H1 (cell line): ENCODE measurements around the gene VWA1. TPM values are rescaled to one million over a fixed set of nuclear protein-coding genes. Genes with fewer than 3 reads are reported as not detected.

ENCODE experiments used
- CTCF ChIA-PET: fragments of 300-600 bp; sonication (Branson Sonifier 250); formaldehyde crosslinking; loops from one replicate; lab custom pipeline; 2021; ENCODE audit not compliant: partially characterized antibody; lab: Charles Lee
- POLR2A ChIA-PET: fragments of 300-600 bp; sonication (Branson Sonifier 250); formaldehyde crosslinking; loops from one replicate; lab custom pipeline; 2021; ENCODE audit warnings: inconsistent platforms; ENCODE audit not compliant: partially characterized antibody; lab: Charles Lee
- DNase-seq, 2 experiments: peaks; one replicate each; pipeline versions ENCODE4 v3.0.0 to v3.0.0-alpha.2; 2010 to 2022; ENCODE audit warnings: low spot score in 2 of 2, low read depth in 1 of 2, mixed read lengths in 1 of 2
- FAIRE-seq: peaks from 2 replicates; lab custom pipeline; 2011; peaks lifted over from hg19 to GRCh38; lab: Jason Lieb, UNC
- H2AFZ ChIP-seq: 2 replicates; pipeline ENCODE4 v1.8.1; 2012; ENCODE audit warnings: low read length, inconsistent platforms
- H2AK5ac ChIP-seq: 2 replicates; pipeline ENCODE4 v1.6.1; 2013; ENCODE audit warnings: low read depth, low read length
- H2BK120ac ChIP-seq: replicated peaks from 2 replicates; pipeline ENCODE3; 2013; ENCODE audit warnings: low read depth, low read length, inconsistent platforms
- H2BK12ac ChIP-seq: 2 replicates; pipeline ENCODE4 v1.6.1; 2013; ENCODE audit warnings: low read depth, low read length
- H2BK15ac ChIP-seq: 2 replicates; pipeline ENCODE4 v1.6.1; 2013; ENCODE audit warnings: low read length
- H2BK20ac ChIP-seq: 2 replicates; pipeline ENCODE4 v1.6.1; 2013; ENCODE audit warnings: low read length
- H2BK5ac ChIP-seq: 2 replicates; pipeline ENCODE4 v1.6.1; 2013; ENCODE audit warnings: low read depth, low read length
- H3K14ac ChIP-seq: 2 replicates; pipeline ENCODE4 v1.6.1; 2013; ENCODE audit warnings: inconsistent platforms; ENCODE audit not compliant: insufficient read length
- H3K18ac ChIP-seq: 2 replicates; pipeline ENCODE4 v1.6.1; 2013; ENCODE audit warnings: low read length; ENCODE audit errors: extremely low read depth
- H3K23ac ChIP-seq: 2 replicates; pipeline ENCODE4 v1.6.1; 2013; ENCODE audit warnings: inconsistent platforms; ENCODE audit not compliant: insufficient read length
- H3K23me2 ChIP-seq: 2 replicates; pipeline ENCODE4 v1.6.1; 2013; ENCODE audit warnings: low read depth, low read length
- H3K27ac ChIP-seq: 2 replicates; pipeline ENCODE4 v1.6.1; 2011; ENCODE audit warnings: low read depth, low read length, inconsistent platforms
- H3K27me3 ChIP-seq, 4 experiments: replicated peaks in 1 of 4; 1 replicate in 1 of 4; 2 replicates in 3 of 4; pipeline versions ENCODE4 v1.6.1 to v1.8.1; 2011 to 2013; ENCODE audit warnings: low read length in 3 of 4, mild to moderate bottlenecking in 3 of 4, inconsistent platforms in 2 of 4, mixed read lengths in 2 of 4, moderate library complexity in 1 of 4; ENCODE audit not compliant: control insufficient read depth in 3 of 4, insufficient read depth in 3 of 4; ENCODE audit errors: extremely low read depth in 1 of 4
- H3K36me3 ChIP-seq, 4 experiments: 2 replicates each; pipeline versions ENCODE4 v1.6.1 to v1.8.1; 2011 to 2013; ENCODE audit warnings: mild to moderate bottlenecking in 4 of 4, low read length in 3 of 4, moderate library complexity in 2 of 4, control low read depth in 1 of 4, inconsistent platforms in 1 of 4; ENCODE audit not compliant: insufficient read depth in 4 of 4, control insufficient read depth in 2 of 4
- H3K4ac ChIP-seq: replicated peaks from 2 replicates; pipeline ENCODE3; 2013; ENCODE audit warnings: low read length, low read depth, mixed read lengths, inconsistent platforms; ENCODE audit not compliant: insufficient read length
- H3K4me1 ChIP-seq, 4 experiments: replicated peaks in 1 of 4; 1 replicate in 1 of 4; 2 replicates in 3 of 4; pipeline versions ENCODE4 v1.6.1 to v1.8.1; 2011 to 2013; ENCODE audit warnings: low read length in 3 of 4, inconsistent platforms in 2 of 4, mixed read lengths in 1 of 4; ENCODE audit not compliant: insufficient read depth in 4 of 4, control insufficient read depth in 3 of 4
- H3K4me2 ChIP-seq, 2 experiments: 2 replicates each; pipeline versions ENCODE4 v1.6.1 to v1.8.1; 2011 to 2013; ENCODE audit warnings: low read depth in 2 of 2, low read length in 2 of 2, control low read depth in 1 of 2, inconsistent platforms in 1 of 2, mild to moderate bottlenecking in 1 of 2; ENCODE audit not compliant: insufficient read depth in 1 of 2
- H3K4me3 ChIP-seq, 4 experiments: fragments of 200-600, 300-600 bp in 1 of 4; sonication (generic), shearing (Covaris generic), sonication (Bioruptor Twin) in 1 of 4; 2 replicates each; pipeline versions ENCODE4 v1.5.1 to v1.8.1; 2011 to 2016; ENCODE audit warnings: low read length in 4 of 4, low read depth in 3 of 4, control low read depth in 2 of 4, inconsistent platforms in 2 of 4, mild to moderate bottlenecking in 2 of 4, mixed read lengths in 1 of 4, moderate library complexity in 1 of 4; ENCODE audit not compliant: insufficient read depth in 2 of 4; ENCODE audit errors: extremely low read depth in 1 of 4
- H3K56ac ChIP-seq: replicated peaks from 2 replicates; pipeline ENCODE3; 2013; ENCODE audit warnings: low read depth, mild to moderate bottlenecking, mixed read lengths, low read length, inconsistent platforms; ENCODE audit not compliant: insufficient read length
- H3K79me1 ChIP-seq: 2 replicates; pipeline ENCODE4 v1.6.1; 2013; ENCODE audit warnings: low read depth, low read length, control low read depth
- H3K79me2 ChIP-seq, 2 experiments: 2 replicates each; pipeline versions ENCODE4 v1.6.1 to v1.8.1; 2012 to 2013; ENCODE audit warnings: low read length in 2 of 2, mild to moderate bottlenecking in 2 of 2, inconsistent platforms in 1 of 2; ENCODE audit not compliant: insufficient read depth in 2 of 2, control insufficient read depth in 1 of 2
- H3K9ac ChIP-seq, 4 experiments: replicated peaks in 1 of 4; 1 replicate in 1 of 4; 2 replicates in 3 of 4; pipeline versions ENCODE4 v1.6.1 to v1.8.1; 2011 to 2013; ENCODE audit warnings: low read depth in 3 of 4, low read length in 3 of 4, control low read depth in 2 of 4, mild to moderate bottlenecking in 2 of 4, moderate library complexity in 2 of 4, inconsistent platforms in 1 of 4; ENCODE audit errors: extremely low read depth in 1 of 4
- H3K9me3 ChIP-seq, 2 experiments: 2 replicates each; pipeline versions ENCODE4 v1.6.1 to v1.8.1; 2012 to 2013; ENCODE audit warnings: mild to moderate bottlenecking in 2 of 2, moderate library complexity in 2 of 2, control low read depth in 1 of 2, inconsistent platforms in 1 of 2, low read depth in 1 of 2, low read length in 1 of 2, mixed read lengths in 1 of 2; ENCODE audit not compliant: insufficient read depth in 2 of 2
- H4K20me1 ChIP-seq, 2 experiments: replicated peaks in 1 of 2; 2 replicates each; pipeline versions ENCODE3 to v1.8.1; 2011 to 2013; ENCODE audit warnings: inconsistent platforms in 2 of 2, low read length in 2 of 2, mild to moderate bottlenecking in 1 of 2; ENCODE audit not compliant: insufficient read depth in 2 of 2, control insufficient read depth in 1 of 2
- H4K5ac ChIP-seq: 2 replicates; pipeline ENCODE4 v1.6.1; 2013; ENCODE audit warnings: low read length, low read depth, mixed read lengths, inconsistent platforms; ENCODE audit not compliant: insufficient read length
- H4K8ac ChIP-seq: 2 replicates; pipeline ENCODE4 v1.8.0; 2013; ENCODE audit warnings: mild to moderate bottlenecking, moderate library complexity, low read length, inconsistent platforms; ENCODE audit not compliant: insufficient read depth; ENCODE audit errors: extremely low read depth
- H4K91ac ChIP-seq: replicated peaks from 2 replicates; pipeline ENCODE3; 2013; ENCODE audit warnings: low read length, mixed read lengths, inconsistent platforms; ENCODE audit not compliant: insufficient read length
- CHD2 ChIP-seq: IDR thresholded peaks from 2 replicates; pipeline ENCODE4 v1.6.1; 2012; ENCODE audit warnings: low read length, improper control_type of control experiment
- MAFK ChIP-seq: IDR thresholded peaks from 2 replicates; pipeline ENCODE4 v1.6.1; 2012; ENCODE audit warnings: low read depth, mild to moderate bottlenecking, improper control_type of control experiment, low read length
- POLR2A ChIP-seq, 2 experiments: IDR thresholded peaks; 1 replicate in 1 of 2; 2 replicates in 1 of 2; pipeline ENCODE4 v1.6.1; 2011; ENCODE audit warnings: low read depth in 2 of 2, low read length in 2 of 2, mild to moderate bottlenecking in 2 of 2; ENCODE audit errors: control extremely low read depth in 1 of 2
- WGBS, 2 experiments: shearing (Covaris generic) in 1 of 2; methylation state at CpG; one replicate each; pipeline versions ENCODE4 v1.1.6 to v1.1.7; 2013 to 2015; ENCODE audit warnings: low lambda C conversion rate in 2 of 2, mixed read lengths in 2 of 2, inconsistent platforms in 1 of 2, low coverage in 1 of 2, missing lambda C conversion rate in 1 of 2; ENCODE audit not compliant: insufficient replicate concordance in 2 of 2, insufficient coverage in 1 of 2, insufficient read length in 1 of 2; ENCODE audit errors: extremely low coverage in 1 of 2, missing lambda C conversion rate in 1 of 2; 5-methylcytosine and 5-hydroxymethylcytosine counted together
- polyA plus RNA-seq, 7 experiments: library from polyadenylated mRNA; depleted of rRNA in 3 of 7; stranded (reverse) in 5 of 7; unstranded in 2 of 7; fragments of >200 nt in 5 of 7; fragments of 200-250 nt in 2 of 7; gene quantifications; 1 replicate in 5 of 7; 2 replicates in 1 of 7; 4 replicates in 1 of 7; pipeline versions ENCODE4 v1.2.1 to v1.2.3, GENCODE V29; 2011 to 2013; ENCODE audit warnings: missing spikeins in 2 of 7, mixed read lengths in 2 of 7
- total RNA-seq: library from RNA; stranded (reverse); fragmentation: NEBNext Ultra II Directional; extraction: Animal tissue kit (Norgen Biotek cat#: 25700); gene quantifications from 2 replicates; pipeline ENCODE4 v1.2.1, GENCODE V29; 2021

Gene VWA1
- total and polyA plus RNA-seq, 2 of the 8 experiments (the other 6 are each of a cell fraction or from before 2014, with no cell fraction given): 16.0 to 36.6 TPM

GRCh38 chr1:1483714-1484113, 48.2 kb downstream of the VWA1 start:
- no peaks in the 10 kb centered on the region for H3K27me3 ChIP-seq
- no peak overlapping the region for H3K4me2 ChIP-seq
- H3K4ac ChIP-seq: no peak overlapping the region
- H3K79me1 ChIP-seq: 0 out of 2 replicates have a peak, but pooled peaks cover 3% of the 10 kb centered on the region
- H3K4me1 ChIP-seq: no peaks in the 10 kb centered on the region; a peak in 1 of 7 replicates
- no peak overlapping the region for H3K14ac ChIP-seq
- no peak for TF ChIP-seq CHD2
- TF ChIP-seq POLR2A (IDR thresholded peaks at IDR 0.05; ENCODE audit: control extremely low read depth in 1 of 2, low read depth in 2 of 2, low read length in 2 of 2): 0 out of 3 replicates have a peak, but pooled peaks of 1 of the 2 experiments have one; percentile 27
- no peak for TF ChIP-seq MAFK
- H3K23me2 ChIP-seq: no peaks in the 10 kb centered on the region; the same call in 1 of the 2 replicates
- ChIA-PET CTCF (interaction anchor here (0.9 to 1.2 kb wide), 2 partner anchors 17 to 22 kb away, joined by 3 to 4 read pairs; no protein-coding TSS in a partner anchor), POLR2A (interaction anchor here (0.9 kb wide), 1 partner anchor 16 kb away, joined by 4 read pairs; no protein-coding TSS in a partner anchor)
- H4K91ac ChIP-seq: no peak overlapping the region
- DNase-seq (no peak), FAIRE-seq (no peak)
- 99% methylated on average over 16 of the region's 16 CpGs; no CpG with 5 or more reads in 1 of the 2 experiments for WGBS, 2 experiments
- no peak overlapping the region for H2AFZ ChIP-seq
- H3K36me3 ChIP-seq: peaks cover 15 to 58% (median 34%) of the 10 kb centered on the region in 4 experiments
- H2BK12ac ChIP-seq: no peak overlapping the region
- no peak overlapping the region for H2BK120ac ChIP-seq
- H4K8ac ChIP-seq: no peak overlapping the region
- H3K79me2 ChIP-seq: no peaks in the 10 kb centered on the region
- no peak overlapping the region for H3K23ac ChIP-seq
- no peak overlapping the region for H2BK5ac ChIP-seq
- no peak overlapping the region for H2BK15ac ChIP-seq
- no peak overlapping the region for H3K9ac ChIP-seq
- H2AK5ac ChIP-seq: no peak overlapping the region
- H3K27ac ChIP-seq: no peak overlapping the region
- H2BK20ac ChIP-seq: no peak overlapping the region
- peaks cover 0 to 9% of the 10 kb centered on the region in 2 experiments for H4K20me1 ChIP-seq
- no peak overlapping the region for H3K18ac ChIP-seq
- no peak overlapping the region for H3K4me3 ChIP-seq
- H4K5ac ChIP-seq: no peak overlapping the region
- no peaks in the 10 kb centered on the region for H3K9me3 ChIP-seq
- H3K56ac ChIP-seq: no peak overlapping the region
